SK-N-SH treated with all-trans-retinoic acid at 6 μM for 48 hours (cell line): ENCODE measurements around the gene UTF1.

ENCODE experiments used
- ATAC-seq: fragments of 200-7000 bp; cut with Tn5 transposase; 3 replicates; pipeline ENCODE4 v1.9.1; 2020; ENCODE audit warnings: mild to moderate bottlenecking, moderate library complexity
- ARNTL ChIP-seq: fragments of 450-650 bp; formaldehyde crosslinking; IDR thresholded peaks from 2 replicates; pipeline ENCODE4 v1.5.0; 2020; ENCODE audit warnings: low read depth, mild to moderate bottlenecking, moderate library complexity, borderline replicate concordance
- BACH2 ChIP-seq: fragments of 250-450 bp; sonication (Bioruptor Pico); IDR thresholded peaks from 2 replicates; pipeline ENCODE4 v1.9.0; 2021; ENCODE audit warnings: mild to moderate bottlenecking, borderline replicate concordance
- CSDC2 ChIP-seq: fragments of 250-450 bp; sonication (Bioruptor Pico); IDR thresholded peaks from 2 replicates; pipeline ENCODE4 v1.5.0; 2020; ENCODE audit warnings: mild to moderate bottlenecking, moderate library complexity
- ESRRG ChIP-seq: fragments of 250-450 bp; sonication (Bioruptor Pico); IDR thresholded peaks from 2 replicates; pipeline ENCODE4 v1.6.1; 2021; ENCODE audit warnings: mild to moderate bottlenecking
- ISL1 ChIP-seq: fragments of 250-450 bp; sonication (Bioruptor Pico); IDR thresholded peaks from 2 replicates; pipeline ENCODE4 v2.1.2; 2022; ENCODE audit warnings: mild to moderate bottlenecking, moderate library complexity
- OSR1 ChIP-seq: fragments of 250-450 bp; sonication (Bioruptor Pico); IDR thresholded peaks from 2 replicates; pipeline ENCODE4 v1.8.0; 2022; ENCODE audit warnings: moderate library complexity, mild to moderate bottlenecking, inconsistent platforms
- PPARA ChIP-seq: fragments of 250-450 bp; sonication (Bioruptor Pico); IDR thresholded peaks from 2 replicates; pipeline ENCODE4 v1.5.0; 2020; ENCODE audit warnings: mild to moderate bottlenecking, borderline replicate concordance
- RARB ChIP-seq: fragments of 250-450 bp; sonication (Bioruptor Pico); IDR thresholded peaks from 2 replicates; pipeline ENCODE4 v1.8.0; 2021; ENCODE audit warnings: mild to moderate bottlenecking, moderate library complexity
- SNAI2 ChIP-seq: fragments of 250-450 bp; sonication (Bioruptor Pico); IDR thresholded peaks from 2 replicates; pipeline ENCODE4 v1.5.0; 2020; ENCODE audit warnings: mild to moderate bottlenecking, moderate library complexity
- TCF4 ChIP-seq: fragments of 250-450 bp; sonication (Bioruptor Pico); IDR thresholded peaks from 2 replicates; pipeline ENCODE4 v1.8.0; 2021; ENCODE audit warnings: mild to moderate bottlenecking, moderate library complexity, borderline replicate concordance
- TOX ChIP-seq: fragments of 250-450 bp; sonication (Bioruptor Pico); IDR thresholded peaks from 2 replicates; pipeline ENCODE4 v1.8.0; 2021; ENCODE audit warnings: mild to moderate bottlenecking, moderate library complexity, borderline replicate concordance
- ZC3H10 ChIP-seq: fragments of 250-450 bp; sonication (Bioruptor Pico); IDR thresholded peaks from 2 replicates; pipeline ENCODE4 v1.5.1; 2021; ENCODE audit warnings: mild to moderate bottlenecking, moderate library complexity
- ZFP3 ChIP-seq: fragments of 250-450 bp; sonication (Bioruptor Pico); IDR thresholded peaks from 2 replicates; pipeline ENCODE4 v1.5.0; 2020; ENCODE audit warnings: mild to moderate bottlenecking, moderate library complexity
- ZFP30 ChIP-seq: fragments of 450-650 bp; formaldehyde crosslinking; IDR thresholded peaks from 2 replicates; pipeline ENCODE4 v1.5.0; 2022; ENCODE audit warnings: mild to moderate bottlenecking, moderate library complexity
- ZNF565 ChIP-seq: fragments of 450-650 bp; formaldehyde crosslinking; conservative IDR thresholded peaks from 2 replicates; pipeline ENCODE4 v1.5.0; 2020; ENCODE audit warnings: low read depth, mild to moderate bottlenecking, moderate library complexity
- ZNF70 ChIP-seq: fragments of 450-650 bp; formaldehyde crosslinking; IDR thresholded peaks from 2 replicates; pipeline ENCODE4 v1.5.0; 2020; ENCODE audit warnings: mild to moderate bottlenecking, moderate library complexity
- ZNF8 ChIP-seq: fragments of 450-650 bp; formaldehyde crosslinking; IDR thresholded peaks from 2 replicates; pipeline ENCODE4 v1.5.0; 2020; ENCODE audit warnings: mild to moderate bottlenecking, moderate library complexity
- TF ChIP-seq, protein P1 (sequence below): fragments of 250-450 bp; sonication (Bioruptor Pico); IDR thresholded peaks from 2 replicates; pipeline ENCODE4 v1.5.1; 2021; ENCODE audit warnings: mild to moderate bottlenecking, moderate library complexity
- TF ChIP-seq, protein P2 (sequence below): fragments of 250-450 bp; sonication (Bioruptor Pico); IDR thresholded peaks from 2 replicates; pipeline ENCODE4 v1.5.0; 2020; ENCODE audit warnings: mild to moderate bottlenecking, moderate library complexity
- TF ChIP-seq, protein P3 (sequence below): fragments of 250-450 bp; sonication (Bioruptor Pico); IDR thresholded peaks from 2 replicates; pipeline ENCODE4 v1.8.0; 2021; ENCODE audit warnings: low read depth, mild to moderate bottlenecking, moderate library complexity, borderline replicate concordance
- TF ChIP-seq, protein P4 (sequence below): fragments of 250-450 bp; sonication (Bioruptor Pico); IDR thresholded peaks from 2 replicates; pipeline ENCODE4 v1.5.1; 2020; ENCODE audit warnings: low read depth, mild to moderate bottlenecking, moderate library complexity
- TF ChIP-seq, protein P5 (sequence below): fragments of 250-450 bp; sonication (Bioruptor Pico); IDR thresholded peaks from 2 replicates; pipeline ENCODE4 v1.8.0; 2020; ENCODE audit warnings: mild to moderate bottlenecking, moderate library complexity, borderline replicate concordance

Gene UTF1

DNA sequence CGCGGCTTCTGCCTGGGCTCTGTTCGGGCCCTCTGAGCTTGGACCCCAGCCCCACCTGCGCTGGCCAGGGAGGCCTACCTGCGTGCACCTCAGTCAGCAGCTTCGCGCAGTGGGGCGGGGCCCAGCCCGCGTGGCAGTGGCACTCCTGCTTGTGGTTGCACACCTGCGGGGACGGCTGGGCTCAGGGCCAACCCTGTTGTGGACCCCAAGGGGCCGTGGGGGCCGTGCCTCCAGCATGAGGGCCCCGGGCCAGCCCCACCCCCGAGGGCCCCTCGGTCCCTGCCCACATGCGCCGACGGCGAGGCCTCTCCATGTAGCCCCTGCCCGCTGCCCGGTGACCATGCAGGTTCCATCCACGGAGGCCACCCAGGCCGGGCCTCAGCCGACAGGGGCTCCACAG is 39.4 kb downstream of the UTF1 start:
- TF ChIP-seq, protein P1, sequence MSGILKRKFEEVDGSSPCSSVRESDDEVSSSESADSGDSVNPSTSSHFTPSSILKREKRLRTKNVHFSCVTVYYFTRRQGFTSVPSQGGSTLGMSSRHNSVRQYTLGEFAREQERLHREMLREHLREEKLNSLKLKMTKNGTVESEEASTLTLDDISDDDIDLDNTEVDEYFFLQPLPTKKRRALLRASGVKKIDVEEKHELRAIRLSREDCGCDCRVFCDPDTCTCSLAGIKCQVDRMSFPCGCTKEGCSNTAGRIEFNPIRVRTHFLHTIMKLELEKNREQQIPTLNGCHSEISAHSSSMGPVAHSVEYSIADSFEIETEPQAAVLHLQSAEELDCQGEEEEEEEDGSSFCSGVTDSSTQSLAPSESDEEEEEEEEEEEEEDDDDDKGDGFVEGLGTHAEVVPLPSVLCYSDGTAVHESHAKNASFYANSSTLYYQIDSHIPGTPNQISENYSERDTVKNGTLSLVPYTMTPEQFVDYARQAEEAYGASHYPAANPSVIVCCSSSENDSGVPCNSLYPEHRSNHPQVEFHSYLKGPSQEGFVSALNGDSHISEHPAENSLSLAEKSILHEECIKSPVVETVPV (CRISPR knock-in tag), result no peak
- TF ChIP-seq ZC3H10 (CRISPR knock-in tag), result no peak
- TF ChIP-seq BACH2 (CRISPR knock-in tag), result no peak
- TF ChIP-seq ZNF565 (CRISPR knock-in tag), result no peak
- no peak for TF ChIP-seq ZNF70
- no peak for TF ChIP-seq ZFP30
- TF ChIP-seq, protein P2, sequence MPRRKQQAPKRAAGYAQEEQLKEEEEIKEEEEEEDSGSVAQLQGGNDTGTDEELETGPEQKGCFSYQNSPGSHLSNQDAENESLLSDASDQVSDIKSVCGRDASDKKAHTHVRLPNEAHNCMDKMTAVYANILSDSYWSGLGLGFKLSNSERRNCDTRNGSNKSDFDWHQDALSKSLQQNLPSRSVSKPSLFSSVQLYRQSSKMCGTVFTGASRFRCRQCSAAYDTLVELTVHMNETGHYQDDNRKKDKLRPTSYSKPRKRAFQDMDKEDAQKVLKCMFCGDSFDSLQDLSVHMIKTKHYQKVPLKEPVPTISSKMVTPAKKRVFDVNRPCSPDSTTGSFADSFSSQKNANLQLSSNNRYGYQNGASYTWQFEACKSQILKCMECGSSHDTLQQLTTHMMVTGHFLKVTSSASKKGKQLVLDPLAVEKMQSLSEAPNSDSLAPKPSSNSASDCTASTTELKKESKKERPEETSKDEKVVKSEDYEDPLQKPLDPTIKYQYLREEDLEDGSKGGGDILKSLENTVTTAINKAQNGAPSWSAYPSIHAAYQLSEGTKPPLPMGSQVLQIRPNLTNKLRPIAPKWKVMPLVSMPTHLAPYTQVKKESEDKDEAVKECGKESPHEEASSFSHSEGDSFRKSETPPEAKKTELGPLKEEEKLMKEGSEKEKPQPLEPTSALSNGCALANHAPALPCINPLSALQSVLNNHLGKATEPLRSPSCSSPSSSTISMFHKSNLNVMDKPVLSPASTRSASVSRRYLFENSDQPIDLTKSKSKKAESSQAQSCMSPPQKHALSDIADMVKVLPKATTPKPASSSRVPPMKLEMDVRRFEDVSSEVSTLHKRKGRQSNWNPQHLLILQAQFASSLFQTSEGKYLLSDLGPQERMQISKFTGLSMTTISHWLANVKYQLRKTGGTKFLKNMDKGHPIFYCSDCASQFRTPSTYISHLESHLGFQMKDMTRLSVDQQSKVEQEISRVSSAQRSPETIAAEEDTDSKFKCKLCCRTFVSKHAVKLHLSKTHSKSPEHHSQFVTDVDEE (CRISPR knock-in tag), result no peak
- no peak for TF ChIP-seq OSR1 (CRISPR knock-in tag)

DNA sequence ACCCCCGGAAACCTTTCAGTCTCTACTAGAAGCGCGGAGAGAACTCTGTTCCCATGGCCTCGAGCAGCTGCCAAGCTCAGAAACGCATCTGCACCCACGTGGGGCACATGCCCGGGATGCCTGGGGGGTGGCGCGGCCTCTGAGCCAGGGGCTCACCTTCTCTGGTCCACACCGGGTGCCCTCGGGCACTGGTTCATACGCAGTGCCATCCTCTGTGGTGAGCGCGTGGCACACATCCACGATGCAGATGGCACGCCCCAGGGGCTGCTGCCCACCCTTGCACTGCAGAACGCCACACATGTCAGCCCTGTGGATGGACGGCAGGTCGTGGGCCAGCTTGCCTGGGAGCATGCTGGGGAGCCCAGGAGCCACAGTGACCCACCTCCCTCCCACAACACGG is 40.2 kb downstream of the UTF1 start:
- ATAC-seq, result no peak
- TF ChIP-seq ISL1 (no peak), RARB (CRISPR knock-in tag) (no peak), ZNF70 (no peak), ESRRG (CRISPR knock-in tag) (no peak), TOX (no peak), ZNF565 (CRISPR knock-in tag) (no peak), OSR1 (CRISPR knock-in tag) (no peak), ZNF8 (CRISPR knock-in tag) (no peak), SNAI2 (no peak), ARNTL (no peak), ZC3H10 (CRISPR knock-in tag) (no peak), CSDC2 (CRISPR knock-in tag) (no peak)
- TF ChIP-seq, protein P1 (CRISPR knock-in tag), result no peak
- TF ChIP-seq, protein P3, sequence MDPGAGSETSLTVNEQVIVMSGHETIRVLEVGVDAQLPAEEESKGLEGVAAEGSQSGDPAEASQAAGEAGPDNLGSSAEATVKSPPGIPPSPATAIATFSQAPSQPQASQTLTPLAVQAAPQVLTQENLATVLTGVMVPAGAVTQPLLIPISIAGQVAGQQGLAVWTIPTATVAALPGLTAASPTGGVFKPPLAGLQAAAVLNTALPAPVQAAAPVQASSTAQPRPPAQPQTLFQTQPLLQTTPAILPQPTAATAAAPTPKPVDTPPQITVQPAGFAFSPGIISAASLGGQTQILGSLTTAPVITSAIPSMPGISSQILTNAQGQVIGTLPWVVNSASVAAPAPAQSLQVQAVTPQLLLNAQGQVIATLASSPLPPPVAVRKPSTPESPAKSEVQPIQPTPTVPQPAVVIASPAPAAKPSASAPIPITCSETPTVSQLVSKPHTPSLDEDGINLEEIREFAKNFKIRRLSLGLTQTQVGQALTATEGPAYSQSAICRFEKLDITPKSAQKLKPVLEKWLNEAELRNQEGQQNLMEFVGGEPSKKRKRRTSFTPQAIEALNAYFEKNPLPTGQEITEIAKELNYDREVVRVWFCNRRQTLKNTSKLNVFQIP, result no peak
- TF ChIP-seq, protein P4, sequence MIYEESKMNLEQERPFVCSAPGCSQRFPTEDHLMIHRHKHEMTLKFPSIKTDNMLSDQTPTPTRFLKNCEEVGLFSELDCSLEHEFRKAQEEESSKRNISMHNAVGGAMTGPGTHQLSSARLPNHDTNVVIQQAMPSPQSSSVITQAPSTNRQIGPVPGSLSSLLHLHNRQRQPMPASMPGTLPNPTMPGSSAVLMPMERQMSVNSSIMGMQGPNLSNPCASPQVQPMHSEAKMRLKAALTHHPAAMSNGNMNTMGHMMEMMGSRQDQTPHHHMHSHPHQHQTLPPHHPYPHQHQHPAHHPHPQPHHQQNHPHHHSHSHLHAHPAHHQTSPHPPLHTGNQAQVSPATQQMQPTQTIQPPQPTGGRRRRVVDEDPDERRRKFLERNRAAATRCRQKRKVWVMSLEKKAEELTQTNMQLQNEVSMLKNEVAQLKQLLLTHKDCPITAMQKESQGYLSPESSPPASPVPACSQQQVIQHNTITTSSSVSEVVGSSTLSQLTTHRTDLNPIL (CRISPR knock-in tag), result no peak

More for the DNA sequence above, 39.4 kb downstream of the UTF1 start:
- ATAC-seq, result no peak

DNA sequence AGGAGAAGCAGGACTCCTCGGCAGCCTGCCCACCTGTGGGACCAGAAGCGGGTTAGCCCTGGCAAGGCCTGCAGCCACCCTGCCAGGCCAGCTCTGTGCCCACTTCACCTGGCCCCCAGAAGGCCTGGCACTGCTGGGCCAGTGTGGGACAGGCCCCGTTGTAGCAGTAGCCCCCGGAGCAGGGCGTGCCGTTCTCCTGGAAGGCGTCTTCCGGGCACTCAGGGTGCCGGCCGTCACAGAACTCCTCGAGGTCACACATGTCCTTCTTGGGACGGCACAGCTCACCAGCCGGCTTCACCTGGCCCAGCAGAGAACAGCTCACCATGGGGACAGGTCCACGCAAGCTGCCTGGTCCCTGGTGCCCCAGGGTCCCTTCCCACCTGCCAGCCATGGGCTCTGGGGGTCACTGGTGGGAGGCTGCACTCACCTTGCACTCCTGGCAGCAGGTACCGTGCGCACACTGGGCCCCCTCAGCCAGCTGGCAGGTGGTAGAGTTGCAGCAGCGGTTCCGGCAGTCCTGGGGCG is 40.8 kb downstream of the UTF1 start:
- TF ChIP-seq PPARA (CRISPR knock-in tag), result no peak
- TF ChIP-seq ARNTL, result no peak
- no peak for TF ChIP-seq SNAI2
- TF ChIP-seq CSDC2 (CRISPR knock-in tag), result no peak
- TF ChIP-seq, protein P5, sequence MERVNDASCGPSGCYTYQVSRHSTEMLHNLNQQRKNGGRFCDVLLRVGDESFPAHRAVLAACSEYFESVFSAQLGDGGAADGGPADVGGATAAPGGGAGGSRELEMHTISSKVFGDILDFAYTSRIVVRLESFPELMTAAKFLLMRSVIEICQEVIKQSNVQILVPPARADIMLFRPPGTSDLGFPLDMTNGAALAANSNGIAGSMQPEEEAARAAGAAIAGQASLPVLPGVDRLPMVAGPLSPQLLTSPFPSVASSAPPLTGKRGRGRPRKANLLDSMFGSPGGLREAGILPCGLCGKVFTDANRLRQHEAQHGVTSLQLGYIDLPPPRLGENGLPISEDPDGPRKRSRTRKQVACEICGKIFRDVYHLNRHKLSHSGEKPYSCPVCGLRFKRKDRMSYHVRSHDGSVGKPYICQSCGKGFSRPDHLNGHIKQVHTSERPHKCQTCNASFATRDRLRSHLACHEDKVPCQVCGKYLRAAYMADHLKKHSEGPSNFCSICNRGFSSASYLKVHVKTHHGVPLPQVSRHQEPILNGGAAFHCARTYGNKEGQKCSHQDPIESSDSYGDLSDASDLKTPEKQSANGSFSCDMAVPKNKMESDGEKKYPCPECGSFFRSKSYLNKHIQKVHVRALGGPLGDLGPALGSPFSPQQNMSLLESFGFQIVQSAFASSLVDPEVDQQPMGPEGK, result no peak
- TF ChIP-seq OSR1 (CRISPR knock-in tag), result no peak
- TF ChIP-seq, protein P4 (CRISPR knock-in tag), result no peak
- TF ChIP-seq TCF4 (CRISPR knock-in tag), result no peak
- no peak for TF ChIP-seq RARB (CRISPR knock-in tag)
- no peak for TF ChIP-seq ZFP3 (CRISPR knock-in tag)
- TF ChIP-seq ZNF8 (CRISPR knock-in tag), result no peak
- TF ChIP-seq, protein P1 (CRISPR knock-in tag), result no peak
- no peak for ATAC-seq
